Activated CD8-positive, alpha-beta memory T cell treated with anti-CD3 and anti-CD28 coated beads, Interleukin-2, amount 50 U/mL, for 1 hour (primary cell): ENCODE results near the gene ACKR2.

Experiments used
- DNase-seq: peaks from one replicate; pipeline ENCODE4 v3.0.0-alpha.2; 2020; ENCODE audit errors: extremely low read depth

The ACKR2 gene, protein sequence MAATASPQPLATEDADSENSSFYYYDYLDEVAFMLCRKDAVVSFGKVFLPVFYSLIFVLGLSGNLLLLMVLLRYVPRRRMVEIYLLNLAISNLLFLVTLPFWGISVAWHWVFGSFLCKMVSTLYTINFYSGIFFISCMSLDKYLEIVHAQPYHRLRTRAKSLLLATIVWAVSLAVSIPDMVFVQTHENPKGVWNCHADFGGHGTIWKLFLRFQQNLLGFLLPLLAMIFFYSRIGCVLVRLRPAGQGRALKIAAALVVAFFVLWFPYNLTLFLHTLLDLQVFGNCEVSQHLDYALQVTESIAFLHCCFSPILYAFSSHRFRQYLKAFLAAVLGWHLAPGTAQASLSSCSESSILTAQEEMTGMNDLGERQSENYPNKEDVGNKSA

DNA sequence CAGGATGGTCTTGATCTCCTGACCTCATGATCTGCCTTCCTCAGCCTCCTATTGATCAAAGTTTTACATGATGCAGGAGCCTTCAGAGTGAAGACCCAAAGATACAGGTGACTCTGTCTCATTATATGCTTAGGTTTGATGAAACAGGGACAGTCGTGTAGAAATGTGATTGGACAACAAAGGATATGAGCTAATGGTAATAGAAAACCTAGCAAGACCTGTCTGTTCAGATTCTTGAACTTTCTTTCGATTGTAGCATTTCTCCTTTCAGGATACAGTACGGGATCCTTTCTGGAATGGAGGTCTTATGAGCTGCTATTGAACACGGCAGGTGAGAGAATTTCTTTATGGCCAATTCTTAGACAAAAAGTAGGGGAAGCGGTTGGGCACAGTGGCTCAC is at the start of gene ACKR2:
Gene ACKR2, plus strand, starts transcription at position 244 of the 400 bp plus-strand sequence. CDS start 55,058 bp downstream, outside the sequence.
- no peak for DNase-seq

DNA sequence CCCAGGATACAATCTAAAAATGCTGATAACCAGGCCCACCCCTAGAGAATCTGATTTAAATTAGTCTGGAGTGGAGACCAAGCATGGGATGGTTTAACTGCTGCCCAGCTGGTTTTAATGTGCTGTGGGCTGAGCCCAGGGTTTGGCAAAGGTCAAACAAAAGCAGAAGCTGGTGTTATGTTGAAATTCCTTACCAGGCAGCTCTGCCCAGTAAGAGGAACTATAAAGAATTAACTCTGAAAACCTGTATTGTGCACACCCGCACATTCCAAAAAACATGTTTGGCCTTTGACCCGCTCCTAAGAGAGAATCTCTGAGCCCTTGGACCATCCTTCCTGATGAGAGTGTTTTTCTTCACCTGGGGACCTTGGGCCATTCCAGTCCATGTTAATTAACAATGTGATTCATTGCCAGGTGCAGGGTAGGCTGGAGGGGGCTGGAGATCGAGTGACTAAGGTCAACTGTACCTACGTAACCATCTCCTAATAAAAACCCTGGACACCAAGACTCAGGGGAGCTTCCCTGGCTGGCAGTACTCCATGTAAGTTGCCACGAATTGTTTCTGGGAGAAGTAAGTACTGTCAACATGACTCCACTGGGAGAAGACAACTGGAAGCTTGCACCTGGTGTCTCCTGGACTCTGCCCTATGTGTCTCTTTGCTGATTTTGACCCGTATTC is 47.1 kb upstream of the ACKR2 start:
- no peak for DNase-seq

DNA sequence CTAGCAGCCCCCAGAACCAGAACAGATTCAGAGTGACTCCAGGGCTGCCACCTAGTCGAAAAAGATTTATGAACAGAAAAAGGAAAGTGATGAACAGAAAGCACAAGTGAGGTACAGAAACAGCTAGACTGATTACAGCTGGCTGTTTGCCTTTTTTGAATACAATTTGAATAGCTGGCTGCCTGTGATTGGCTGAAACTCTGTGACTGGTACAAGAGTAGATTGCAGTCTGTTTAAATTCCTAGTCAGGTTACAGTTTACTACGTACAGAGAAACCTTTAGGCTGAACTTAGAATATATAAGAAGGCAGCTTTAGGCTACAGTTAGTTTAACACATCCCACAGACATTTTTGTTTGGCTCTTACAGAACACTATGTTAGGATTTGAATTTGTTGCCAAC is 46.2 kb upstream of the ACKR2 start:
- DNase-seq = no peak

DNA sequence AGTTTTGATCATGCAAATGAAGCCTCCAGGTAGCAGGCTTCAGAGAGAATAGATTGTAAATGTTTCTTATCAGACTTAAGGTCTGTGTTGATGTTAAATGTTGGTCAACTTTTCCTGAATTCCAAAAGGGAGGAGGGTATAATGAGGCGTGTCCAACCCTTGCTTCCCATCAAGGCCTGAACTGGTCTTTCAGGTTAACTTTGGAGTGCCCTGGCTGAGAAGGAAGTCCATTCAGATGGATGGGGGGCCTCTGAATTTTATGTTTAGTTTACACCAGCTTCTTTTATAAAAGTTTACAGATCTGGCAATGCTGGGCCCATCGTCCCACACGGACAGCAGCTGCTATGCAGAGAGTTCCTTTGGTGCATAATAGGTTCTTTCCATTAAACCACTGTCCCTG is 45.1 kb upstream of the ACKR2 start:
- no peak for DNase-seq

DNA sequence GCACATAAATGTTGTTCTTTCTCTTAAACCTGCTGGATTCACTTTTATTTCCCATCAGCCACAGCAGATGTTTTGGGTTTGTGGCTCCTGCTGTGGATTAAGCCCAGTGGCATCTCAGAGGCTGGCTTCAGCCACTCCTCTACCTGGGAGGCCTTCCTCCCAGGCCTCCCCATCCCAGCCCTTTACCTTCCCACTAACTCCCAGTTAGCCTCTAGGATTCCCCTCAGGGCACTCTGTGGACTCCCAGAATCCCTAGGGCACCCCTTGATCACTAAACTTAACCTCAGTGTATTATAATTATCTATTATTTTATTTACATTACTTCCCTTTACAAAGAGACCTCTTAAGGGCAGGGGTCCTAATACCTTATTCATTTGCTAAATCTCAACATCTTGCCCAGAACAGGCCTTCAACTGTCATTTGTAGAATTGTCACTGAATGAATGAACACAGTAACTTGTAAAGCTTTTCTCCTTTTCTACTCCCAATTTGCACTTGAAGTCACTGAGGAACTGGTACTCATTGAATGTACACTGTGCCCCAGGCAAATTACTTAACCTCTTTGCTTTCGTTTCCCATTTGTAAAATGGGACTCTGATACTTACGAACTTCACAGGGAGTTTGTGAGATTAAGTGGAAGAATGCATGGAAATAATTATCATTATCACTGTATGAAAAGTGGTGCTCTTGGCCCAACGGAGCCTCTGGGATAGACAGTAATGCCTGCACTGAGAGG is 44.5 kb upstream of the ACKR2 start:
- no peak for DNase-seq

DNA sequence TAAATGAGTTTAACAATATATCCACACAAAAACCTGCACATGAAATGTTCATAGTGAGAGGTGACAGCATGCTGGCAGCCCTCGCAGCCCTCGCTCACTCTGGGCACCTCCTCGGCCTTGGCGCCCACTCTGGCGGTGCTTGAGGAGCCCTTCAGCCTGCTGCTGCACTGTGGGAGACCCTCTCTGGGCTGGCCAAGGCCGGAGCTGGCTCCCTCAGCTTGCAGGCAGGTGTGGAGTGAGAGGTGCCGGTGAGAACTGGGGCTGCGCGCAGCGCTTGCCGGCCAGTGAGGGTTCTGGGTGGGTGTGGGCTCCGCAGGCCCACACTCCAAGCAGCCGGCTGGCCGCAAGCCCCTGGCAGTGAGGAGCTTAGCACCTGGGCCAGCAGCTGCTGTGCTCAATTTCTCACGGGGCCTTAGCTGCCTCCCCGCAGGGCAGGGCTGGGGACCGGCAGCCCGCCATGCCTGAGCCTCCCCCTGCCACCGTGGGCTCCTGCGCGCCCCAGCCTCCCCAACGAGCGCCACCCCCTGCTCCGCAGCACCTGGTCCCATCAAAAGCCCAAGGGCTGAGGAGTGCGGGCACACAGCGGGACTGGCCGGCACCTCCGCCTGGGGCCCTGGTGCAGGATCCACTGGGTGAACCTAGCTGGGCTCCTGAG is 39.6 kb upstream of the ACKR2 start:
- no peak for DNase-seq

DNA sequence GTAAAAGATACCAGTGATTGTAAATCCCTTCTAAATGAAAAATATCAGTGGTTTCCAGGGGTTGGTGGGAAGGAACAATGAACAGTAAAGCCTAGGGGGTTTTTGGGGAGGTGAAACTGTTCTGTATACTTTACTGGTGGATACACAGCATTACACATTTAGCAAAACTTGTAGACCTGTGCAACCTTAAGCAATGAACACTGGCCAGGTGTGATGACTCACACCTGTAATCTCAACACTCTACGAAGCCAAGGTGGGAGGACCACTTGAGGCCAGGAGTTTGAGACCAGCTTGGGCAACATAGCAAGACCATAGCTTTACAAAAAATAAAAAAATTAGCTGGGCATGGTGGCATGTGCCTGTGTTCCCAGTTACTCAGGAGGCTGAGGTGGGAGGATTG is 38.0 kb upstream of the ACKR2 start:
- no peak for DNase-seq

DNA sequence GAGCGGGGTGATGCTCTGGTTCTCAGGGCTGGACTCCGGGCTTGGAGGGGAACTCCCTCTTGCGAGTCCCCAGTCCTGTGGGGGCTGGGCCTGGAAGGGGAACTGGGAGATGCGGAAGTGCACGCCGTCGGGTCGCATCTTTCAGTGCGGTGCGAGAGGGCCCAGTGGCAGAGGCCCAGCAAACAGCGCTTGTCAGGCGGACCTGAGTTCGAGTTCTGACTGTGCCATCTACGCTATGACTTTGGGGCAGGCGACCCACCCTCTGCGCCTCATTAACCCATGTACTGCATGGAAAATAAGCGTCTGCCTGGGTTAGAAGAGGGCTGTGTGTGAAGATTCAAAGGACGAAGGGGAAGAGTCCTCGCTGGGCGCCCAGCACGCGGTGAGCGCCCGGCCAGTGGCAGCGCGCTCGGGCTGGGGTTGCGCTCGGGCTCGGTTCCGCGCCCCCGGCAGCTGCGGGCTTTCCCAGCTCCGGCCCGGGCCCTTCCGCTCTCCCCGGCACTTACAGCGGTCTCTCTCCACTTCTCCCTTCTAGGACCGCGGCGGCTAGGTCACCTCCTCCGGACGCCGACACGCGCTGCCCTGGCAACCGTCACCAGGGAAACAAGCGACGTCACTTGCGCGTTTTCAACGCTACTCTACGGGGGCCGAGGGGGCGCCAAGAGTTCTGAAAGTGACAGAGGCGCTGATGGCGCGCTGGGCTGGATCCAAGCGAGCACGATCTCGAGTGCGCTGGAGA is 36.4 kb upstream of the ACKR2 start, which contains the start of gene CCDC13:
Gene CCDC13, minus strand, starts transcription at position 584 of the 739 bp plus-strand sequence. CDS start 14,908 bp downstream, outside the sequence.
- peak; percentile 74 for DNase-seq

DNA sequence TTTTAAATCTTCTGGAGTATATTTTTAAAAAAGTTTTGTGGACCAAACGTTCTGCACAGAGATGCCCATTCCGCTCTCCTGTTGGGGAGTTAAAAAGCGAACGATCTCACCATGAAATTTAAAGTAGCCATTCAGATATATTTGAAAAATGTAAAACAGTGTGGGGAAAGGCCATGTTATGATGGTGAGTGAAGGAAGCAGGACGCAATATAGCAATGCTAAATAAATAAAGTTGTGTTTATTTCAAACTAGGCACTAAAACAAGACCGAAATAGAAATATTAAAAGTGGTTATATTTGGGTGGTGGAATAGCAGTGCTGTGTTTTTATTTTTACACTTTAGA is 35.9 kb upstream of the ACKR2 start:
- no peak for DNase-seq

DNA sequence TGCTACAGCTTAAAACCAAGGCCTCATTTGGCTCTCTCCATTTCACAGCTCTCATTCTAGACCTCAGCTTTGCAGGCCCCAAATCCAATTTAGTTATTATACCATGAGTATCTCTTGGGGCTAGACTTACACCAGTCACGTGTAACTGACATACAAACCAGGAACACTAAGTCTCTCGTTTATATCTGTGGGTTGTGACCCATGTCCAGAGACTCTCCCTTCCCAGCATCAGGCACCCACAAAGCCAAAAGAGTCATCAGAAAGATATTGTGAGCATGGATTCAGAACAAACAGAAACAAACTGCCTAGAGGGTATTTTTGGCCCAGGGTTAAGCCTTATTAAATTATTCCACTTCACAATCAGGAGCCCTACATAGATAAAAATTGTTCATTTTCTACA is 30.6 kb upstream of the ACKR2 start:
- no peak for DNase-seq

DNA sequence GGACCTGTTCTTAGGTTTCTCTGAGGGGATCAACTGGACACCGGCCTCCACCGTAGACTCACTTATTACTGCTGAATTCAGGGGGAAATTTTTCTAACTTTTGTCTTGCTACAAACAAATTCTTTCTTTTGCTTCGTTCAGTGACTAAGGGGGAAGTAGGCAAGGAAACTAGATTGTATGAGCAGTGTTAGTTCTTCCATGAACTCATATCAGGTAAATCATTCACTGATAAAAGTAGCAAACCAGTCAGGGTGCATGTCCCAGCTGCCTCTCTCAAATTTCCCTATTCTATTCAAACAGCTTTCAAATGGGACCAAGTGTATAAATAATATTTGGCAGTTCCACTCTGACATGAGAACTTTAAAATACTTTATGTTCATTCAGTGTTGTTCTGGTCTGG is 28.8 kb upstream of the ACKR2 start:
- DNase-seq = no peak

DNA sequence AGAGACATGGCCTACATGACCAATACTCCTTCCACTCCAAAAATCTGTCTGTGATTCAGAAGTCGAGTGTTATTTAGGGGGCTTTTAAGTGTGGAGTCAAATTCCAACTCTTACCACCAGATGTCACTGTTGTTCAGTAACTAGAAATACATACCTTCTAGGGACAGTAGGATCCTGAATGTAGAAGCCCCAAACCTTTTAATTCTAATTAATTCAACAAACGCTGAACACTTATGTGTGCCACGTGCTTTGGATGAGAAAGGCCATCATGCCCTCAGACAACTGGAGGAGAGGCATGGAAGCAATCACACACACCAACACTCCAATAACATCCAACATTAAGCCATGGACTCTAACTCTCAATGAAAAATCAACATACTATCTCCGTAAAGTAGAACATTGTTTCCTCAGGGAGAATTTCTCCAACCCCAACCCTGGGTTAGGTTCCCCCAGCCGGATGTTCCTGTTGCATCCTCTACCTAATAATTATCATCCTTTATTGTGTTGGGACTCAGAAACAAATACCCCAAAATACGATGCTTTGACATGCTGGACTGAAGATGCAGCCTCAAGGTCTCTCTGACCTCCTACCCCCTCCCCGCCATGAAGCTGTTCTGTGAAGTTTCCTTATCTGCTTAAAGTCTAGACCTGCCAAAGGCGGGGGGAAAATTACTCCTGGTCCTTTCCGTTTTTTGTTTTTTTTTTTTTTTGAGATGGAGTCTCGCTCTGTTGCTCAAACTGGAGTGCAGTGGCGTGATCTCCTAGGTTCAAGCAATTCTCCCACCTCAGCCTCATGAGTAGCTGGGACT is 28.1 kb upstream of the ACKR2 start:
- no peak for DNase-seq

DNA sequence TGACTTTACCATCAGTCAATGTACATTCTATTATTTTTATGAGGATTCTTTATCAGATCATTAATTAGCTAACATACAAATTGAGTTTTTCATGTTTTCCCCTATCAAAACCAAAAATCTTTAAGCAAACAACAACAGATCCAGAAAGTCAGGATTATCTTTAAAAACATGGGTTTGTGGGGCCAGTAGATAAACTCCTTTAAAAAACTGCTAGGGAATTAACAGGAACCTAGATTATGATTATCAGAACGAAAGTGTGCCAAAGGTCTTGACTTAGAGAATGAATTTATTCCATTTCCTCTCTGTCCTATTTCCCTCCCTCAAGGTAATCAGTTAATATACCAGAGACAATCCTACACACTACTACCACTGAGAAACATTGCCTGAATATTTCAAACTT is 23.0 kb upstream of the ACKR2 start:
- DNase-seq = no peak

DNA sequence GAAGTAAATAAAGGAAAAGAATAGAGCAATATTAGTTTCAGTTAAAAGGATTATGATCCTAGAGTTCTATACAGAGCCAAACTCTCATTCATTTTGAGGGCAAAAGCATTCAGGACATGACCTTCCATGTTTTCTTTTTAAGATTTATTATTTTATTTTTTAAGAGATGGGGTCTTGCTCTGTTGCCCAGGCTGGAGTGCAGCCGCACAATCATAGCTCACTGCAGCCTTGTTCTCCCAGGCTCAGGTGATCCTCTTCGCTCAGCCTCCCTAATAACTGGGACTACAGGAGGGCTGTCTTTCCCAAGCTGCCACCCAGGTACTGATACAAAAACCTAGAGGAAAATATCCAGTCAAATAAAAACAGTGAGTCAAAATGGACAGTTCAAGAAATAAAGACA is 22.6 kb upstream of the ACKR2 start:
- DNase-seq = no peak

DNA sequence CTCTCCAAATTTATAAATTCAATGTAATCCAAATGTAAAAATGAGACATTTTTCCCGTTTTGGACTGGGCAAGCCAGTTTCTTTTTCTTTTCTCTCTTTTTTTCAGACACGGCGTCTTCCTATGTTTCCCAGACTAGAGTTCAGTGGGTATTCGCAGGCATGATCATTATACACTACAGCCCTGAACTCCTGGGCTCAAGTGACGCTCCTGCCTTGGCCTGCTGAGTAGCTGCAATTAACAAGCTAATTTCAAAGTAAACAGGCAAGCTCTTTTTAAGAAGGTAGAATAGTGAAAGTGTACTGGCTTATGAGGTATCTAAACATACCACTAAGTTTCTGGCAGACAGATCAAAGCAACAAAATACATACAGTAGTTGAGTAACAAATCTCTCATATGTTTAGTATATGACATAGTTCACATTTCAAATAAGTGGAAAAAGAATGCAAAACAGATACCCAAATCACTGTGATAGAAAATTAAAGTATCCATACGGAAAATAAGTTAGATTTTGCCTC is 18.5 kb upstream of the ACKR2 start:
- DNase-seq = no peak

DNA sequence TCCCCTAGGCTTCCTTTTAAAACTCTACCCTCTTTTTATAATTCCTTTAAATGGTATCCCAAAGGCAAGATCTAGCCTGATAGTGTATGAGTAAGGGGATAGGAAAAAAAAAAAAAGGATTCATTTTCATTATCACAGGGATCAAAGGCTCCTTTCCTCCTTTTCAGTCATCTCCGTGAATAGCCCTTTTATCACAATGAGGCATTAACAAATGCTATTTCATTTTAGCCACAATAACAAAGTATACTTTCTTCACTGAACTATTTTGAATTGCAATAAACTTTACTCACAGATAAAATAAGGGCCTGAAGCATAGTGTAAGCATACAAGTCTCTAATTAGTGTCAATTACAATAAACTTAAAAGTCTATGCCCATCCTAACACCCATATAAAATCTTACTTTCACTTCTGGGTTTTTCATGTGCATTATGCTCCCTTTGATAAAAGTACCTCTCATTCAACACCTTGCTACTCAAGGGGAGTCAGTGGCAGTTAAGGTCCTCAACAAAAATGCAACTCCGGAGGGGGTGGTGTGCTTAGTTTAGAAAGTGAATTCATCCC is 13.5 kb upstream of the ACKR2 start:
- DNase-seq = no peak

DNA sequence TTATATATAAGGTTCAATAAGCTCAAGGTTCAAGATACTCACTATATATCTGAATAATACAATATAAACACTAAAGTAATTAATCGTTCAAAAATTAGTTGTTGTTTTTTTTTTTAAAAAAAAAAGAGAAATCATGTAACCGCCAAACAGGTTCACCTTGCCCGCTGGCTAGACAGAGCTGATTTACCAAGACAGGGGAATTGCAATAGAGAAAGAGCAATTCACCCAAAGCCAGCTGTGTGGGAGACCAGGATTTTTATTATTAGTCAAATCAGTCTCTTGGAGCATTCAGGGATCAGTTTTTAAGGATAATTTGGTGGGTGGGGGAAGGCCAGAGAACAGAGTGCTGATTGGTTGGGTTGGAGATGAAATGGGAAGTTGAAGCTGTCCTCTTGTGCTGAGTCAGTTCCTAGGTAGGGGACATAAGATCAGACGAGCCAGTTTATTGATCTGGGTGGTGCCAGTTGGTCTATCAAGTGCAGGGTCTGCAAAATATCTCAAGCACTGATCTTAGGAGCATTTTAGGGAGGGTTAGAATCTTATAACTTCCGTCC is 12.8 kb upstream of the ACKR2 start:
- DNase-seq = no peak

DNA sequence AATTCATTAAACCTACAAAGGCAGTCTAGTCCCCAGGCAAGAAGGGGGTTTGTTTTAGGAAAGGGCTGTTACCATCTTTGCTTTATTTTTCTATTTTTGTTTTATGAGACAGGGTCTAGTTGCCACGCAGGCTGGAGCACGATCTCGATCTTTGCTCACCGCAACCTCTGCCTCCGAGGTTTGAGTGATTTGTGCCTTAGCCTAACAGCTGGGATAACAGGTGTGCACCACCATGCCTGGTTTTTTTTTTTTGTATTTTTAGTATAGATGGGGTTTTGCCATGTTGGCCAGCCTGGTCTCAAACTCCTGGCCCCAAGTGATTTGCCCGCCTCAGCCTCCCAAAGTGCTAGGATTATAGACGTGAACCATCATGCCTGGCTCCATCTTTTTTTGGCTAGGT is 9.9 kb upstream of the ACKR2 start:
- DNase-seq = no peak

DNA sequence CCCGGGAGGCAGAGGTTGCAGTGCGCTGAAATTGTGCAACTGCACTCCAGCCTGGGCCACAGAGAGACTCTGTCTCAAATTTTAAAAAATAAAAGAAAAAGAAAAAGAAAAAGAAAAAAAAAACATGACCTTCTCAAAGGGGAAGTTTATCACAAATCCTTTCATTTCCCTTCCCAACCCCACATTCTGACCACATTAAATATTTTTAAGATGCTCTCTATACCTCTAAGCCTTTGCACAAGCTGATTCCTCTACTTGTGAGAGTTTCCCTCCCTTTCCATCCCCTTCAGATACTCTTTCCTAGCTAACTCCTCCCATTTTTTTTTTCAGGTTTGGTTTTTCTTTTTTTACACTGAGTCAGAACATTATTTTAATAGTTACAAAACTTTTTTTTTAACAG is 9.0 kb upstream of the ACKR2 start:
- no peak for DNase-seq
